OCI-LY7 (cell line): ENCODE data around the gene NEK2.

Experiments used
- EZH2phosphoT487 ChIP-seq: fragments of 200-600 bp; sonication (generic); IDR thresholded peaks from 2 replicates; pipeline ENCODE4 v1.6.1; 2018; ENCODE audit warnings: low read depth, borderline replicate concordance, mild to moderate bottlenecking, mixed run types, antibody characterized with exemption, low read length, moderate library complexity, mixed read lengths
- TF ChIP-seq, protein P1 (sequence below): fragments of 200-600 bp; sonication (generic); conservative IDR thresholded peaks from 2 replicates; pipeline ENCODE4 v1.5.1; 2014; ENCODE audit warnings: mild to moderate bottlenecking, antibody characterized with exemption, low read length, moderate library complexity, mixed read lengths

DNA sequence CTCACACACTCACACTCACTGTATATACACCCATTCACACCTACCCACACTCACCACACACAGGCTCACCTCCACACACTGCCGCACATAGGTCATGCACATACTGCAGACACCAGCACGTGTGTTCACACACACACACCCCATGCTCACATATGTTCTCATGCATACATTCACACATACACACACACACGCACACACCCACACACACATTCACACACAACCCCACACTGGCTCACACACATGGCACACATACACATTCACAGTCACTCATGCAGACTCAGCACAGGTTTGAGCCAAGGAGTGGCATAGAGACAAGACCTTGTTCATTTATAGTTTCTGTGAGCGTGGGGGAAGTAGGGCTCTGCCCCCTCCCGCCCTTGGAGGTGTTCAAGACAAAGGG, 55.3 kb downstream of the NEK2 start:
- no peak for TF ChIP-seq EZH2phosphoT487
- TF ChIP-seq, protein P1, sequence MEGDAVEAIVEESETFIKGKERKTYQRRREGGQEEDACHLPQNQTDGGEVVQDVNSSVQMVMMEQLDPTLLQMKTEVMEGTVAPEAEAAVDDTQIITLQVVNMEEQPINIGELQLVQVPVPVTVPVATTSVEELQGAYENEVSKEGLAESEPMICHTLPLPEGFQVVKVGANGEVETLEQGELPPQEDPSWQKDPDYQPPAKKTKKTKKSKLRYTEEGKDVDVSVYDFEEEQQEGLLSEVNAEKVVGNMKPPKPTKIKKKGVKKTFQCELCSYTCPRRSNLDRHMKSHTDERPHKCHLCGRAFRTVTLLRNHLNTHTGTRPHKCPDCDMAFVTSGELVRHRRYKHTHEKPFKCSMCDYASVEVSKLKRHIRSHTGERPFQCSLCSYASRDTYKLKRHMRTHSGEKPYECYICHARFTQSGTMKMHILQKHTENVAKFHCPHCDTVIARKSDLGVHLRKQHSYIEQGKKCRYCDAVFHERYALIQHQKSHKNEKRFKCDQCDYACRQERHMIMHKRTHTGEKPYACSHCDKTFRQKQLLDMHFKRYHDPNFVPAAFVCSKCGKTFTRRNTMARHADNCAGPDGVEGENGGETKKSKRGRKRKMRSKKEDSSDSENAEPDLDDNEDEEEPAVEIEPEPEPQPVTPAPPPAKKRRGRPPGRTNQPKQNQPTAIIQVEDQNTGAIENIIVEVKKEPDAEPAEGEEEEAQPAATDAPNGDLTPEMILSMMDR = no peak
